Hepatocyte (in vitro differentiated cells): ENCODE results near the gene CHN1.

Experiments
- CTCF ChIP-seq: fragments of 200-600 bp; sonication (generic); IDR thresholded peaks from 2 replicates; pipeline ENCODE4 v1.5.1; 2016; ENCODE audit warnings: antibody characterized with exemption, mild to moderate bottlenecking; ENCODE audit not compliant: poor library complexity
- EZH2 ChIP-seq: fragments of 200-600 bp; sonication (generic); IDR thresholded peaks from 2 replicates; pipeline ENCODE4 v1.6.1; 2016; ENCODE audit warnings: antibody characterized with exemption, mild to moderate bottlenecking, borderline replicate concordance

- TF ChIP-seq CTCF (peak; percentile 54), EZH2 (no peak)
Observed at GRCh38 chr2:175030380-175031271, 25.4 kb upstream of the CHN1 start.
